ENCODE data around the gene DRAM2.

GRCh38 chr1:111101854-111102642 is 37.8 kb downstream of the DRAM2 start:
- no peak for TF ChIP-seq POLR2AphosphoS5 (IDR thresholded peaks at IDR 0.05; ENCODE audit: borderline replicate concordance, low read depth, low read length)
- TF ChIP-seq EZH2 (IDR thresholded peaks at IDR 0.05), result no peak
